HCT116 (cell line): ENCODE data around the gene C14orf132. TPM values are rescaled to one million over a fixed set of nuclear protein-coding genes. Genes with fewer than 3 reads are reported as not detected.

Source experiments
- ATAC-seq: fragments of 200-7000 bp; cut with Tn5 transposase; 2 replicates; pipeline ENCODE4 v1.9.1; 2020; ENCODE audit warnings: mild to moderate bottlenecking, moderate library complexity
- BruUV-seq: library from RNA; stranded (reverse); fragments of 400-500 nt; replicated peaks from 2 replicates; lab custom pipeline; 2021; lab: Mats Ljungman, UMichigan
- CTCF ChIA-PET: fragments of 300-600 bp; sonication (Branson Sonifier 250); formaldehyde crosslinking; loops from one replicate; lab custom pipeline; 2021; ENCODE audit warnings: antibody characterized with exemption; lab: Charles Lee
- POLR2A ChIA-PET: fragments of 300-600, 350-600 bp; sonication (Branson Sonifier 250); formaldehyde crosslinking; loops from one replicate; lab custom pipeline; 2021; ENCODE audit warnings: antibody characterized with exemption; lab: Charles Lee
- RAD21 ChIA-PET, 2 experiments: fragments of 300-600 bp; sonication (Branson Sonifier 250); formaldehyde crosslinking; loops; one replicate each; lab custom pipeline; 2023; ENCODE audit warnings: low total read pairs in 2 of 2; ENCODE audit not compliant: uncharacterized antibody in 2 of 2, unreplicated experiment in 2 of 2, low non-redundant PET in 1 of 2; lab: Charles Lee
- DNase-seq: peaks from one replicate; pipeline ENCODE4 v3.0.0-alpha.2; 2010; ENCODE audit warnings: low read depth, low spot score
- H2AFZ ChIP-seq: fragments of 200-600 bp; shearing (Covaris generic), sonication (generic); 2 replicates; pipeline ENCODE4 v1.6.1; 2017; ENCODE audit warnings: low read depth, mixed run types, mixed read lengths, antibody characterized with exemption, low read length; ENCODE audit not compliant: poor library complexity, severe bottlenecking
- H3K27ac ChIP-seq: 2 replicates; pipeline ENCODE4 v1.5.1; 2012; ENCODE audit warnings: low read depth, low read length
- H3K27me3 ChIP-seq: fragments of 200-600 bp; sonication (generic); 2 replicates; pipeline ENCODE4 v1.6.1; 2016; ENCODE audit warnings: mixed run types, low read length, mixed read lengths; ENCODE audit not compliant: insufficient read depth
- H3K36me3 ChIP-seq, 2 experiments: fragments of 200-500 bp in 1 of 2; fragments of 200-600 bp in 1 of 2; sonication (Bioruptor generic) in 1 of 2; sonication (generic) in 1 of 2; 2 replicates each; pipeline versions ENCODE4 v1.5.1 to v1.6.1; 2014 to 2016; ENCODE audit warnings: low read length in 2 of 2, inconsistent platforms in 1 of 2, mixed read lengths in 1 of 2, mixed run types in 1 of 2; ENCODE audit not compliant: insufficient read depth in 2 of 2, control insufficient read depth in 1 of 2
- H3K4me1 ChIP-seq, 2 experiments: fragments of 200-600 bp in 1 of 2; sonication (generic) in 1 of 2; 2 replicates each; pipeline versions ENCODE4 v1.5.1 to v1.6.1; 2012 to 2017; ENCODE audit warnings: low read length in 2 of 2, inconsistent platforms in 1 of 2, mild to moderate bottlenecking in 1 of 2, mixed read lengths in 1 of 2, mixed run types in 1 of 2, moderate library complexity in 1 of 2; ENCODE audit not compliant: insufficient read depth in 2 of 2, control insufficient read depth in 1 of 2
- H3K4me2 ChIP-seq: fragments of 200-600 bp; sonication (generic); 2 replicates; pipeline ENCODE4 v1.6.1; 2017; ENCODE audit warnings: mixed run types, low read length, mixed read lengths
- H3K4me3 ChIP-seq, 2 experiments: fragments of 200-600 bp in 1 of 2; sonication (generic) in 1 of 2; replicated peaks in 1 of 2; 2 replicates each; pipeline ENCODE4 v1.5.1; 2011 to 2016; ENCODE audit warnings: low read length in 2 of 2, control low read depth in 1 of 2, low read depth in 1 of 2, mild to moderate bottlenecking in 1 of 2, mixed read lengths in 1 of 2, mixed run types in 1 of 2
- H3K79me2 ChIP-seq: fragments of 200-600 bp; sonication (generic); 2 replicates; pipeline ENCODE4 v1.6.1; 2017; ENCODE audit warnings: mild to moderate bottlenecking, mixed run types, low read length, moderate library complexity, mixed read lengths; ENCODE audit not compliant: insufficient read depth
- H3K9ac ChIP-seq: fragments of 200-600 bp; sonication (generic); 2 replicates; pipeline ENCODE4 v1.6.1; 2016; ENCODE audit warnings: low read length, mixed read lengths
- H3K9me2 ChIP-seq: fragments of 200-600 bp; sonication (generic), shearing (Covaris generic); 2 replicates; pipeline ENCODE4 v1.6.1; 2017; ENCODE audit warnings: mixed run types, mild to moderate bottlenecking, moderate library complexity; ENCODE audit not compliant: insufficient read depth
- H3K9me3 ChIP-seq, 2 experiments: fragments of 200-500 bp in 1 of 2; fragments of 200-600 bp in 1 of 2; sonication (Bioruptor generic) in 1 of 2; sonication (generic) in 1 of 2; 2 replicates each; pipeline ENCODE4 v1.6.1; 2014 to 2017; ENCODE audit warnings: low read length in 2 of 2, mixed read lengths in 2 of 2, inconsistent platforms in 1 of 2, low read depth in 1 of 2, mild to moderate bottlenecking in 1 of 2, mixed run types in 1 of 2, moderate library complexity in 1 of 2; ENCODE audit not compliant: control insufficient read depth in 1 of 2, insufficient read depth in 1 of 2
- H4K20me1 ChIP-seq: fragments of 200-600 bp; sonication (generic), shearing (Covaris generic); 2 replicates; pipeline ENCODE4 v1.6.1; 2017; ENCODE audit warnings: mixed run types, mild to moderate bottlenecking, moderate library complexity; ENCODE audit not compliant: insufficient read depth
- ELF1 ChIP-seq: IDR thresholded peaks from 2 replicates; pipeline ENCODE4 v1.6.1; 2012; ENCODE audit warnings: low read depth, borderline replicate concordance
- EZH2phosphoT487 ChIP-seq: fragments of 200-600 bp; IDR thresholded peaks from 2 replicates; pipeline ENCODE4 v1.6.1; 2018; ENCODE audit warnings: antibody characterized with exemption, borderline replicate concordance
- FOSL1 ChIP-seq: IDR thresholded peaks from 2 replicates; pipeline ENCODE4 v1.6.1; 2012; ENCODE audit warnings: low read depth
- JUND ChIP-seq: IDR thresholded peaks from 2 replicates; pipeline ENCODE4 v1.6.1; 2012
- POLR2A ChIP-seq: IDR thresholded peaks from 2 replicates; pipeline ENCODE4 v1.7.0; 2011; ENCODE audit warnings: borderline replicate concordance; ENCODE audit not compliant: insufficient read depth, insufficient read length; ENCODE audit errors: extremely low read depth
- SIN3A ChIP-seq: IDR thresholded peaks from 2 replicates; pipeline ENCODE4 v1.6.1; 2012; ENCODE audit warnings: low read depth
- ZFX ChIP-seq: fragments of 450-650 bp; IDR thresholded peaks from 2 replicates; pipeline ENCODE4 v1.6.1; 2017
- ZNF274 ChIP-seq: fragments of 200-500 bp; sonication (Bioruptor generic); IDR thresholded peaks from 2 replicates; pipeline ENCODE4 v1.6.1; 2014; ENCODE audit warnings: mild to moderate bottlenecking, low read depth, low read length, inconsistent platforms
- intact Hi-C: fragments of 100-400 bp; cut with micrococcal nuclease; formaldehyde crosslinking; loops from 2 replicates; pipeline ENCODE4 v1.10.0; 2022
- total RNA-seq: library from RNA; stranded (reverse); gene quantifications from one replicate; pipeline ENCODE4 v1.2.1, GENCODE V29; 2021; ENCODE audit not compliant: unreplicated experiment
- TF ChIP-seq, protein P1 (sequence below), 3 experiments: fragments of 200-600 bp in 1 of 3; sonication (generic) in 1 of 3; IDR thresholded peaks in 2 of 3; conservative IDR thresholded peaks in 1 of 3; 2 replicates each; pipeline ENCODE4 v1.5.1; 2012 to 2017; ENCODE audit warnings: low read depth in 2 of 3, low read length in 2 of 3, antibody characterized with exemption in 1 of 3, borderline replicate concordance in 1 of 3, control low read depth in 1 of 3, mild to moderate bottlenecking in 1 of 3, mixed read lengths in 1 of 3, mixed run types in 1 of 3, moderate library complexity in 1 of 3; ENCODE audit not compliant: insufficient read depth in 1 of 3
- TF ChIP-seq, protein P2 (sequence below): IDR thresholded peaks from 2 replicates; pipeline ENCODE4 v1.6.1; 2012
- TF ChIP-seq, protein P3 (sequence below): IDR thresholded peaks from 2 replicates; pipeline ENCODE4 v1.6.1; 2011; ENCODE audit warnings: mild to moderate bottlenecking, low read length, moderate library complexity; ENCODE audit not compliant: insufficient replicate concordance; ENCODE audit errors: extremely low read depth
- TF ChIP-seq, protein P4 (sequence below): IDR thresholded peaks from 2 replicates; pipeline ENCODE4 v1.6.1; 2012

C14orf132 gene
- total RNA-seq, 1 experiment from 2014 or later = 3.4 TPM

DNA sequence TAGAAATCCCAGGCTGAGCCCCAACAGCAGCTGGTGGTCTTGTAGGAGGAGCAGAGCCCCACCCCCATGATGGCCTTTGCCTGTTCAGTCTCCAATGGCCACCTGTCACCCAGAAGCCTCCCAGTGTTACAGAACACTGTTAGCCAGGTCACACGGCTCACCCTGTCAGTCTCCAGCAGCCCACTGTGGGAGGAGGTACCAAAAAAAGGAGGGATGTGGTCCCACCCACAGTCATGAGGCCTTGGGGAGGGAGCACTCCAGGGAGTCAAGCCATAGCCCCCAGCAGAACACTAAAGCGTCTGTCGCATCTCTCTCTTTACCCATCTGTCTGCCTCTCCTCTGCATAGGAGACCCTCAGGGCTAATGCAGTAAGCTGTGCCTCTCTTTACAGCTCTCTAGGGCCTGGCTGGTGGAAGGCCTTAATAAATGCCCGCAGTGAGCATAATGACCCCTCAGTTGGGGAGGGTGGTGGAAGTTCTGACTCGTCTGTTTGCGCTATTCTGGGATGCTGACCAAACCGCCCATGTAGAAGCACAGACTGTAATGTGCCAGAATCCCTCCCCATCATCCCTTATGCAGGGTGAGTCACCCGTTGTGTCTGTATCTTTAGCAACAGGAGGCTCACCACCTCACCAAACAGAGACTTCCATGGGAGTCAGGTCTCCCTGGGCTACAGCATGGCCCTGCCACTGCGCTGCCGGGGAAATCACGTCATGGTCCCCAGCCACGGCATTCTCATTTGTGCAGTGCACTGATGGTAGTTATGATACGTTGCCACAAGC is 14.6 kb downstream of the C14orf132 start:
- Histone ChIP-seq H3K4me1 (no peaks in the 10 kb centered on the region), H3K9ac (no peak overlapping the region), H3K27me3 (no peaks in the 10 kb centered on the region), H3K4me2 (no peak overlapping the region), H4K20me1 (no peaks in the 10 kb centered on the region), H3K36me3 (no peaks in the 10 kb centered on the region; a peak in 1 of 4 replicates), H3K27ac (no peak overlapping the region), H3K9me3 (no peaks in the 10 kb centered on the region), H2AFZ (no peak overlapping the region), H3K9me2 (no peaks in the 10 kb centered on the region), H3K79me2 (no peaks in the 10 kb centered on the region), H3K4me3 (no peak overlapping the region)
- ATAC-seq = no peak
- DNase-seq = no peak
- BruUV-seq = no TSS peak
- TF ChIP-seq, protein P1, sequence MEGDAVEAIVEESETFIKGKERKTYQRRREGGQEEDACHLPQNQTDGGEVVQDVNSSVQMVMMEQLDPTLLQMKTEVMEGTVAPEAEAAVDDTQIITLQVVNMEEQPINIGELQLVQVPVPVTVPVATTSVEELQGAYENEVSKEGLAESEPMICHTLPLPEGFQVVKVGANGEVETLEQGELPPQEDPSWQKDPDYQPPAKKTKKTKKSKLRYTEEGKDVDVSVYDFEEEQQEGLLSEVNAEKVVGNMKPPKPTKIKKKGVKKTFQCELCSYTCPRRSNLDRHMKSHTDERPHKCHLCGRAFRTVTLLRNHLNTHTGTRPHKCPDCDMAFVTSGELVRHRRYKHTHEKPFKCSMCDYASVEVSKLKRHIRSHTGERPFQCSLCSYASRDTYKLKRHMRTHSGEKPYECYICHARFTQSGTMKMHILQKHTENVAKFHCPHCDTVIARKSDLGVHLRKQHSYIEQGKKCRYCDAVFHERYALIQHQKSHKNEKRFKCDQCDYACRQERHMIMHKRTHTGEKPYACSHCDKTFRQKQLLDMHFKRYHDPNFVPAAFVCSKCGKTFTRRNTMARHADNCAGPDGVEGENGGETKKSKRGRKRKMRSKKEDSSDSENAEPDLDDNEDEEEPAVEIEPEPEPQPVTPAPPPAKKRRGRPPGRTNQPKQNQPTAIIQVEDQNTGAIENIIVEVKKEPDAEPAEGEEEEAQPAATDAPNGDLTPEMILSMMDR (IDR thresholded peaks at IDR 0.05 in 2 of 3, conservative IDR thresholded peaks at IDR 0.05 in 1 of 3; ENCODE audit: borderline replicate concordance in 1 of 3, insufficient read depth in 1 of 3, low read depth in 2 of 3, low read length in 2 of 3) = no peak
- no peak for TF ChIP-seq SIN3A
- intact Hi-C loops = no loop called here
- ChIA-PET POLR2A (no interaction called here), CTCF (interaction anchor here (1.3 kb wide), 1 partner anchor 45 kb away, joined by 4 read pairs; no protein-coding TSS in a partner anchor), RAD21 (no interaction called here)

DNA sequence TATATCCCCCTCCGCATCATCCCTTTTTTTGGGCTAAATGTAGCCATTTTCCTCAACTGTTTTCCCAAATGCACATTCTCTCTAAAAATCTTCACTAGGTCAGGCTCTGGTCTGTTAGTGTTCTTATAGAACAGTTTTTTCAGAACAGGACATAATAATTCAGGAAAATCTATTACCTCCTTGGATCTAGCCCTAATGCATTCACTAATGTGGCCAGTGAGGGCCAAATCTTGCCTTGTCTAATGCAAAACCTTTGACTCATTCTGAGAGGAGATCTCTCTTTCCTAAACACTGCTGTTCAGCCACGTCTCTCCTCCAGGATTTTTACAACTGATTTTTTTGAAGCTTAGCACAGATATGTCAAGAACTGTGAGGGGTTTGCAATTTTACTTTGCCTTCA is 15.5 kb downstream of the C14orf132 start:
- no TSS peak for BruUV-seq
- Histone ChIP-seq H3K27ac (no peak overlapping the region), H3K79me2 (no peaks in the 10 kb centered on the region), H2AFZ (no peak overlapping the region), H3K9me2 (no peaks in the 10 kb centered on the region), H4K20me1 (no peaks in the 10 kb centered on the region), H3K9ac (no peak overlapping the region), H3K27me3 (no peaks in the 10 kb centered on the region), H3K9me3 (no peaks in the 10 kb centered on the region), H3K4me2 (no peak overlapping the region), H3K4me3 (no peak overlapping the region), H3K4me1 (no peaks in the 10 kb centered on the region), H3K36me3 (no peaks in the 10 kb centered on the region; a peak in 1 of 4 replicates)
- DNase-seq = no peak
- ChIA-PET CTCF (interaction anchor here (1.3 kb wide), 1 partner anchor 44 kb away, joined by 4 read pairs; no protein-coding TSS in a partner anchor), POLR2A (no interaction called here), RAD21 (no interaction called here)
- intact Hi-C loops = no loop called here
- ATAC-seq = no peak
- TF ChIP-seq, protein P2, sequence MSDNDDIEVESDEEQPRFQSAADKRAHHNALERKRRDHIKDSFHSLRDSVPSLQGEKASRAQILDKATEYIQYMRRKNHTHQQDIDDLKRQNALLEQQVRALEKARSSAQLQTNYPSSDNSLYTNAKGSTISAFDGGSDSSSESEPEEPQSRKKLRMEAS = no peak
- TF ChIP-seq, protein P3, sequence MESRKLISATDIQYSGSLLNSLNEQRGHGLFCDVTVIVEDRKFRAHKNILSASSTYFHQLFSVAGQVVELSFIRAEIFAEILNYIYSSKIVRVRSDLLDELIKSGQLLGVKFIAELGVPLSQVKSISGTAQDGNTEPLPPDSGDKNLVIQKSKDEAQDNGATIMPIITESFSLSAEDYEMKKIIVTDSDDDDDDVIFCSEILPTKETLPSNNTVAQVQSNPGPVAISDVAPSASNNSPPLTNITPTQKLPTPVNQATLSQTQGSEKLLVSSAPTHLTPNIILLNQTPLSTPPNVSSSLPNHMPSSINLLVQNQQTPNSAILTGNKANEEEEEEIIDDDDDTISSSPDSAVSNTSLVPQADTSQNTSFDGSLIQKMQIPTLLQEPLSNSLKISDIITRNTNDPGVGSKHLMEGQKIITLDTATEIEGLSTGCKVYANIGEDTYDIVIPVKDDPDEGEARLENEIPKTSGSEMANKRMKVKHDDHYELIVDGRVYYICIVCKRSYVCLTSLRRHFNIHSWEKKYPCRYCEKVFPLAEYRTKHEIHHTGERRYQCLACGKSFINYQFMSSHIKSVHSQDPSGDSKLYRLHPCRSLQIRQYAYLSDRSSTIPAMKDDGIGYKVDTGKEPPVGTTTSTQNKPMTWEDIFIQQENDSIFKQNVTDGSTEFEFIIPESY = no peak
- no peak for TF ChIP-seq FOSL1
- no peak for TF ChIP-seq JUND
- no peak for TF ChIP-seq POLR2A
- TF ChIP-seq EZH2phosphoT487 = no peak
- TF ChIP-seq ZNF274 = no peak
- TF ChIP-seq ELF1 = no peak
- no peak for TF ChIP-seq ZFX
- TF ChIP-seq, protein P4, sequence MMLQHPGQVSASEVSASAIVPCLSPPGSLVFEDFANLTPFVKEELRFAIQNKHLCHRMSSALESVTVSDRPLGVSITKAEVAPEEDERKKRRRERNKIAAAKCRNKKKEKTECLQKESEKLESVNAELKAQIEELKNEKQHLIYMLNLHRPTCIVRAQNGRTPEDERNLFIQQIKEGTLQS = no peak
